ENCODE results near the gene MARVELD3. TPM values are rescaled to one million over a fixed set of nuclear protein-coding genes. Genes with fewer than 3 reads are reported as not detected.

Gene MARVELD3
- total RNA-seq, 1 experiment from 2014 or later = 27.0 TPM

DNA sequence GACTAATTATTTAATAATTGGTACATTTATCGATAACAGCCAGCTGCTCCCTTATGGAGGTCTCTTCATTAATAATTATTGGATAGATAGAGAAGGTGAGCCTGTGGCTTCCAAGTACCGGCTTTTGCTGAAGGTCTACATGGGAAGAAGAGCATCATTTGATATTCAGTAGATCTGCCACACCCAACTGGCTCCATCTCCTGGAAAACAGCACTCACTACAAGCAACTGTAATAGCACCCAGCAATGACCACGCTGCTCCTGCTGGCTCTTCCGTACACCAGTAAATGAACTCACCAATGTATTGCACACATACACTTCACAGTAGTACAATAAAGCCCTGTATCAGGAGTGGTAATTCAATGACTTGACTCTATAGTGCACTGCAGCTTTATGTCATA is 19.5 kb downstream of the MARVELD3 start:
- Mint-ChIP-seq H3K27ac (no peak overlapping the region), H3K4me1 (peaks cover 3 to 4% of the 10 kb centered on the region in 2 experiments; a peak in 2 of 4 replicates), H3K36me3 (ENCODE audit: insufficient read depth in 1 of 3, low read depth in 3 of 3) (peaks cover 13 to 49% (median 28%) of the 10 kb centered on the region in 3 experiments; a peak in 6 of 7 replicates), H3K27me3 (ENCODE audit: low read depth) (no peaks in the 10 kb centered on the region), H3K9me3 (no peaks in the 10 kb centered on the region), H3K4me3 (no peak overlapping the region)
- H2BK12ac ChIP-seq (ENCODE audit: insufficient read length, low read depth, low read length) = no peak overlapping the region
- no peaks in the 10 kb centered on the region for H3K79me1 ChIP-seq (ENCODE audit: insufficient read depth, low read depth, low read length, poor library complexity, severe bottlenecking)
- no peak overlapping the region for H4K5ac ChIP-seq (ENCODE audit: insufficient read length, low read depth, low read length)
- H3K4ac ChIP-seq (ENCODE audit: low read depth, low read length) = no peak overlapping the region
- no peak for DNase-seq
- H3K23ac ChIP-seq (ENCODE audit: insufficient read length, low read depth, low read length) = no peak overlapping the region
- H3K23me2 ChIP-seq (ENCODE audit: insufficient read length, low read depth, low read length, poor library complexity, severe bottlenecking) = no peaks in the 10 kb centered on the region
- TF ChIP-seq, protein P1, sequence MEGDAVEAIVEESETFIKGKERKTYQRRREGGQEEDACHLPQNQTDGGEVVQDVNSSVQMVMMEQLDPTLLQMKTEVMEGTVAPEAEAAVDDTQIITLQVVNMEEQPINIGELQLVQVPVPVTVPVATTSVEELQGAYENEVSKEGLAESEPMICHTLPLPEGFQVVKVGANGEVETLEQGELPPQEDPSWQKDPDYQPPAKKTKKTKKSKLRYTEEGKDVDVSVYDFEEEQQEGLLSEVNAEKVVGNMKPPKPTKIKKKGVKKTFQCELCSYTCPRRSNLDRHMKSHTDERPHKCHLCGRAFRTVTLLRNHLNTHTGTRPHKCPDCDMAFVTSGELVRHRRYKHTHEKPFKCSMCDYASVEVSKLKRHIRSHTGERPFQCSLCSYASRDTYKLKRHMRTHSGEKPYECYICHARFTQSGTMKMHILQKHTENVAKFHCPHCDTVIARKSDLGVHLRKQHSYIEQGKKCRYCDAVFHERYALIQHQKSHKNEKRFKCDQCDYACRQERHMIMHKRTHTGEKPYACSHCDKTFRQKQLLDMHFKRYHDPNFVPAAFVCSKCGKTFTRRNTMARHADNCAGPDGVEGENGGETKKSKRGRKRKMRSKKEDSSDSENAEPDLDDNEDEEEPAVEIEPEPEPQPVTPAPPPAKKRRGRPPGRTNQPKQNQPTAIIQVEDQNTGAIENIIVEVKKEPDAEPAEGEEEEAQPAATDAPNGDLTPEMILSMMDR (conservative IDR thresholded peaks at IDR 0.05) = peak; percentile 73
- no peak overlapping the region for H3T11ph ChIP-seq (ENCODE audit: low read length)
- H2AK5ac ChIP-seq (ENCODE audit: insufficient read length, low read length) = no peak overlapping the region
- no peak overlapping the region for H3K4me2 ChIP-seq (ENCODE audit: insufficient read depth, insufficient read length, low read length)
- H3K9ac ChIP-seq (ENCODE audit: extremely low read depth, insufficient read length, low read length) = no peak overlapping the region
- H4K91ac ChIP-seq (ENCODE audit: insufficient read length, low read depth, low read length) = no peak overlapping the region
- H2BK5ac ChIP-seq (ENCODE audit: insufficient read length, low read length) = no peak overlapping the region
- no peak overlapping the region for H3K27ac ChIP-seq (ENCODE audit: insufficient read length, low read depth, low read length)
- no peak overlapping the region for H2BK20ac ChIP-seq (ENCODE audit: low read depth, low read length, poor library complexity, severe bottlenecking)
- WGBS (ENCODE audit: extremely low coverage, insufficient read length, low lambda C conversion rate) = no CpG with 5 or more reads among the region's 4 CpGs
- H2BK15ac ChIP-seq (ENCODE audit: low read depth, low read length) = no peak overlapping the region
- H3K56ac ChIP-seq (ENCODE audit: insufficient read length, low read depth, low read length) = no peak overlapping the region
- no peaks in the 10 kb centered on the region for H3K79me2 ChIP-seq (ENCODE audit: insufficient read depth, low read length)
- H3K27me3 ChIP-seq (ENCODE audit: insufficient read depth, low read length) = no peaks in the 10 kb centered on the region
- H3K14ac ChIP-seq (ENCODE audit: insufficient read depth, low read length) = no peak overlapping the region
- H3K18ac ChIP-seq (ENCODE audit: insufficient read length, low read depth, low read length) = no peak overlapping the region
- no peaks in the 10 kb centered on the region for H3K9me3 ChIP-seq (ENCODE audit: control insufficient read depth, low read depth, low read length)
- H4K20me1 ChIP-seq (ENCODE audit: control insufficient read depth, insufficient read depth, insufficient read length) = no peaks in the 10 kb centered on the region
- no peak overlapping the region for H4K8ac ChIP-seq (replicated peaks; ENCODE audit: insufficient read length, low read depth, low read length)
- H2BK120ac ChIP-seq (ENCODE audit: low read depth, low read length, poor library complexity, severe bottlenecking) = no peak overlapping the region
- no peaks in the 10 kb centered on the region for H3K4me1 ChIP-seq (ENCODE audit: insufficient read depth, low read length)
- H2AFZ ChIP-seq (ENCODE audit: low read length) = no peak overlapping the region

Data from H9 (cell line).